Hematopoietic multipotent progenitor cell treated with erythropoietin and hydrocortisone succinate and interleukin-3 and kit ligand, for 17 days (in vitro differentiated cells): ENCODE data around the gene RNF224.
A peak's percentile ranks its signal among the peaks of the same experiment; 100 is the strongest.
"Not testable (repeated sequence)": the region's sequence is repeated elsewhere in the genome, so short reads cannot be mapped to it uniquely, and the experiment has no call there.

Source experiments
- DNase-seq: peaks from one replicate; pipeline ENCODE4 v3.0.0-alpha.2; 2015; ENCODE audit warnings: low spot score

Gene RNF224

GRCh38 chr9:137254624-137255447 is 27.5 kb downstream of the RNF224 start, which contains the start of gene NELFB:
NELFB (plus strand) TSS chr9:137255327.
- DNase-seq, result peak; percentile 92

- no peak for DNase-seq
These were observed 28.3 kb downstream of the RNF224 start for GRCh38 chr9:137255448-137256114.

GRCh38 chr9:137256362-137256761 is 29.1 kb downstream of the RNF224 start:
- no peak for DNase-seq

- no peak for DNase-seq
These were observed 29.6 kb downstream of the RNF224 start for GRCh38 chr9:137256856-137257255.

- DNase-seq, result not testable (repeated sequence)
These were observed 35.0 kb downstream of the RNF224 start for GRCh38 chr9:137262173-137262908.

- DNase-seq, result no peak
These were observed 35.6 kb downstream of the RNF224 start for GRCh38 chr9:137262909-137263285.

- DNase-seq, result no peak
These were observed 36.2 kb downstream of the RNF224 start for GRCh38 chr9:137263506-137263905.

GRCh38 chr9:137264067-137264466 is 36.8 kb downstream of the RNF224 start:
- DNase-seq, result no peak

- no peak for DNase-seq
These were observed 38.3 kb downstream of the RNF224 start for GRCh38 chr9:137265496-137266161.

GRCh38 chr9:137266162-137266527 is 38.8 kb downstream of the RNF224 start:
- DNase-seq, result no peak

- no peak for DNase-seq
These were observed 39.5 kb downstream of the RNF224 start for GRCh38 chr9:137266585-137267453.

- DNase-seq, result no peak
These were observed 40.6 kb downstream of the RNF224 start for GRCh38 chr9:137267933-137268355.

- DNase-seq, result no peak
These were observed 41.4 kb downstream of the RNF224 start for GRCh38 chr9:137268538-137269201.

- no peak for DNase-seq
These were observed 42.0 kb downstream of the RNF224 start for GRCh38 chr9:137269231-137269772.

- no peak for DNase-seq
These were observed 43.8 kb downstream of the RNF224 start for GRCh38 chr9:137270929-137271695.

GRCh38 chr9:137271696-137272076 is 44.4 kb downstream of the RNF224 start:
- DNase-seq, result no peak

GRCh38 chr9:137272241-137273094 is 45.2 kb downstream of the RNF224 start:
- DNase-seq, result no peak

GRCh38 chr9:137273095-137273490 is 45.8 kb downstream of the RNF224 start:
- no peak for DNase-seq
